Neuronal stem cell (in vitro differentiated cells): ENCODE data around the gene TSPAN17.
A peak's percentile ranks its signal among the peaks of the same experiment; 100 is the strongest.

Source experiments
- DNase-seq: peaks from one replicate; pipeline ENCODE4 v3.0.0-alpha.2; 2013; ENCODE audit warnings: low spot score
- H2AFZ ChIP-seq: one replicate; pipeline ENCODE4 v1.6.1; 2013; ENCODE audit warnings: mild to moderate bottlenecking, low read length, inconsistent platforms
- H2AK5ac ChIP-seq: 2 replicates; pipeline ENCODE4 v1.6.1; 2013; ENCODE audit warnings: low read depth, mild to moderate bottlenecking, inconsistent platforms, low read length, moderate library complexity, mixed read lengths
- H2BK120ac ChIP-seq: 2 replicates; pipeline ENCODE4 v1.6.1; 2013; ENCODE audit warnings: low read depth, mild to moderate bottlenecking, inconsistent platforms, low read length, moderate library complexity, mixed read lengths
- H2BK12ac ChIP-seq: one replicate; pipeline ENCODE4 v1.6.1; 2013; ENCODE audit warnings: low read length, inconsistent platforms
- H2BK15ac ChIP-seq: 2 replicates; pipeline ENCODE4 v1.6.1; 2013; ENCODE audit warnings: mild to moderate bottlenecking, low read length, inconsistent platforms, mixed read lengths
- H2BK5ac ChIP-seq: one replicate; pipeline ENCODE4 v1.6.1; 2013; ENCODE audit warnings: inconsistent platforms, mild to moderate bottlenecking, low read length, moderate library complexity
- H3K14ac ChIP-seq: one replicate; pipeline ENCODE4 v1.6.1; 2013; ENCODE audit warnings: low read length, inconsistent platforms
- H3K18ac ChIP-seq: 2 replicates; pipeline ENCODE4 v1.6.1; 2013; ENCODE audit warnings: low read length, inconsistent platforms
- H3K23ac ChIP-seq: 2 replicates; pipeline ENCODE4 v1.6.1; 2013; ENCODE audit warnings: low read depth, mild to moderate bottlenecking, mixed read lengths, low read length, inconsistent platforms; ENCODE audit not compliant: poor library complexity
- H3K27ac ChIP-seq: replicated peaks from 3 replicates; pipeline ENCODE4 v1.5.1; 2013; ENCODE audit warnings: low read length, inconsistent platforms
- H3K27me3 ChIP-seq, 3 experiments: 2 replicates each; pipeline ENCODE4 v1.6.1; 2013; ENCODE audit warnings: low read length in 3 of 3, mild to moderate bottlenecking in 2 of 3, inconsistent platforms in 1 of 3, low read depth in 1 of 3, mixed read lengths in 1 of 3, moderate library complexity in 1 of 3; ENCODE audit not compliant: control insufficient read depth in 3 of 3, insufficient read depth in 3 of 3
- H3K36me3 ChIP-seq, 2 donors: replicated peaks in 1 of 2; 2 replicates each; pipeline ENCODE4 v1.6.1; 2013; ENCODE audit warnings: low read length in 2 of 2; ENCODE audit not compliant: control insufficient read depth in 2 of 2, insufficient read depth in 2 of 2
- H3K4ac ChIP-seq: 2 replicates; pipeline ENCODE4 v1.6.1; 2013; ENCODE audit warnings: inconsistent platforms, mild to moderate bottlenecking, low read length, moderate library complexity
- H3K4me1 ChIP-seq, 2 donors: 1 replicate in 1 of 2; 2 replicates in 1 of 2; pipeline ENCODE4 v1.6.1; 2013; ENCODE audit warnings: low read length in 2 of 2, low read depth in 1 of 2; ENCODE audit not compliant: control insufficient read depth in 2 of 2, insufficient read depth in 1 of 2
- H3K4me2 ChIP-seq: one replicate; pipeline ENCODE4 v1.6.1; 2013; ENCODE audit warnings: mild to moderate bottlenecking, low read length, inconsistent platforms; ENCODE audit not compliant: insufficient read depth, poor library complexity, severe bottlenecking
- H3K4me3 ChIP-seq, 2 donors: 2 replicates each; pipeline ENCODE4 v1.5.1; 2013; ENCODE audit warnings: low read length in 2 of 2, mild to moderate bottlenecking in 2 of 2, inconsistent platforms in 1 of 2, moderate library complexity in 1 of 2
- H3K79me1 ChIP-seq: one replicate; pipeline ENCODE4 v1.6.1; 2013; ENCODE audit warnings: low read depth, mild to moderate bottlenecking, inconsistent platforms, low read length, moderate library complexity
- H3K9ac ChIP-seq: one replicate; pipeline ENCODE4 v1.6.1; 2013; ENCODE audit warnings: mild to moderate bottlenecking, low read depth, low read length, inconsistent platforms; ENCODE audit not compliant: poor library complexity
- H3K9me3 ChIP-seq, 2 donors: replicated peaks in 1 of 2; 2 replicates each; pipeline versions ENCODE3 to v1.6.1; 2013; ENCODE audit warnings: low read length in 2 of 2, mild to moderate bottlenecking in 2 of 2, inconsistent platforms in 1 of 2, low read depth in 1 of 2, mixed read lengths in 1 of 2, moderate library complexity in 1 of 2; ENCODE audit not compliant: control insufficient read depth in 2 of 2, insufficient read depth in 1 of 2
- H4K8ac ChIP-seq: one replicate; pipeline ENCODE4 v1.6.1; 2013; ENCODE audit warnings: low read depth, mild to moderate bottlenecking, inconsistent platforms, low read length, moderate library complexity
- H4K91ac ChIP-seq: one replicate; pipeline ENCODE4 v1.6.1; 2013; ENCODE audit warnings: low read length, low read depth, mild to moderate bottlenecking, inconsistent platforms; ENCODE audit not compliant: poor library complexity
- WGBS, 2 donors: extraction: QIAGEN DNeasy Blood & Tissue Kit; methylation state at CpG; one replicate each; pipeline ENCODE4 v1.1.7; 2013; ENCODE audit warnings: missing lambda C conversion rate in 2 of 2, mixed read lengths in 1 of 2; ENCODE audit not compliant: insufficient read length in 2 of 2, insufficient replicate concordance in 1 of 2; ENCODE audit errors: extremely low coverage in 2 of 2; 5-methylcytosine and 5-hydroxymethylcytosine counted together

Gene TSPAN17

GRCh38 chr5:176660530-176660859, 13.2 kb downstream of the TSPAN17 start:
- no CpG with 5 or more reads among the region's 1 CpG for WGBS, 2 donors
- Histone ChIP-seq H3K18ac (no peak overlapping the region), H3K4me1 (peaks cover 0 to 12% of the 10 kb centered on the region in 2 donors)

GRCh38 chr5:176660860-176661641, 13.8 kb downstream of the TSPAN17 start:
- Histone ChIP-seq H4K8ac (peak overlapping the region; percentile 70), H3K18ac (peak overlapping the region; percentile 83), H2AK5ac (peak overlapping the region; percentile 16), H3K4me2 (no peak overlapping the region), H3K14ac (no peak overlapping the region), H2BK5ac (no peak overlapping the region), H3K23ac (peak overlapping the region; percentile 25), H3K9me3 (no peaks in the 10 kb centered on the region), H3K4me3 (no peak overlapping the region), H3K4me1 (peaks cover 0 to 12% of the 10 kb centered on the region in 2 donors), H3K27ac (no peak overlapping the region), H2AFZ (no peak overlapping the region), H3K4ac (no peak overlapping the region), H3K9ac (no peak overlapping the region), H2BK120ac (no peak overlapping the region), H4K91ac (no peak overlapping the region), H3K27me3 (peaks cover 0 to 16% (median 0%) of the 10 kb centered on the region in 3 experiments), H2BK12ac (no peak overlapping the region), H3K36me3 (peaks cover 3 to 5% of the 10 kb centered on the region in 2 donors), H2BK15ac (no peak overlapping the region), H3K79me1 (no peaks in the 10 kb centered on the region)
- DNase-seq, result peak; percentile 85
- no CpG with 5 or more reads among the region's 33 CpGs for whole genome bisulfite sequencing, 2 donors

More at GRCh38 chr5:176660530-176660859, 13.2 kb downstream of the TSPAN17 start:
- H3K27ac ChIP-seq, result no peak overlapping the region
- H3K79me1 ChIP-seq, result no peaks in the 10 kb centered on the region
- no peak overlapping the region for H4K8ac ChIP-seq
- peaks cover 3 to 5% of the 10 kb centered on the region in 2 donors for H3K36me3 ChIP-seq
- H3K4me2 ChIP-seq, result no peak overlapping the region
- H2BK120ac ChIP-seq, result no peak overlapping the region
- H3K9ac ChIP-seq, result peak overlapping the region; percentile 44
- no peak overlapping the region for H2AK5ac ChIP-seq
- no peak overlapping the region for H2AFZ ChIP-seq
- no peak overlapping the region for H4K91ac ChIP-seq
- H2BK15ac ChIP-seq, result no peak overlapping the region
- H3K4me3 ChIP-seq, result no peak overlapping the region
- peaks cover 0 to 16% (median 0%) of the 10 kb centered on the region in 3 experiments for H3K27me3 ChIP-seq
- no peak overlapping the region for H3K4ac ChIP-seq
- H3K14ac ChIP-seq, result no peak overlapping the region
- no peak overlapping the region for H3K23ac ChIP-seq
- no peak overlapping the region for H2BK12ac ChIP-seq
- H3K9me3 ChIP-seq, result no peaks in the 10 kb centered on the region
- no peak overlapping the region for H2BK5ac ChIP-seq
- no peak for DNase-seq

GRCh38 chr5:176661676-176662075, 14.4 kb downstream of the TSPAN17 start:
- Histone ChIP-seq H3K79me1 (no peaks in the 10 kb centered on the region), H3K4ac (no peak overlapping the region), H3K4me3 (peak overlapping the region in 1 of 2 donors; percentile 13), H4K8ac (no peak overlapping the region), H3K9me3 (no peaks in the 10 kb centered on the region), H3K18ac (no peak overlapping the region), H2BK15ac (peak overlapping the region; percentile 17), H4K91ac (no peak overlapping the region), H3K4me1 (peaks cover 0 to 12% of the 10 kb centered on the region in 2 donors), H2BK5ac (no peak overlapping the region), H3K14ac (no peak overlapping the region), H2BK12ac (no peak overlapping the region), H3K27ac (no peak overlapping the region), H2BK120ac (no peak overlapping the region), H3K36me3 (peaks cover 3 to 4% of the 10 kb centered on the region in 2 donors), H3K27me3 (peaks cover 0 to 16% (median 0%) of the 10 kb centered on the region in 3 experiments), H3K23ac (no peak overlapping the region), H2AK5ac (no peak overlapping the region), H3K4me2 (no peak overlapping the region), H2AFZ (no peak overlapping the region), H3K9ac (no peak overlapping the region)
- DNase-seq, result no peak
- WGBS, 2 donors, result no CpG with 5 or more reads among the region's 10 CpGs

GRCh38 chr5:176662371-176663333, 15.4 kb downstream of the TSPAN17 start:
- Histone ChIP-seq H4K8ac (no peak overlapping the region), H3K9me3 (no peaks in the 10 kb centered on the region), H3K4ac (no peak overlapping the region), H3K4me1 (peaks cover 0 to 12% of the 10 kb centered on the region in 2 donors), H3K18ac (peak overlapping the region; percentile 9), H2BK120ac (no peak overlapping the region), H2BK12ac (no peak overlapping the region), H3K4me2 (no peak overlapping the region), H2BK15ac (no peak overlapping the region), H2BK5ac (no peak overlapping the region), H3K23ac (no peak overlapping the region), H3K14ac (peak overlapping the region; percentile 44), H3K27ac (no peak overlapping the region), H2AK5ac (peak overlapping the region; percentile 48), H3K9ac (no peak overlapping the region), H2AFZ (no peak overlapping the region), H3K27me3 (peaks cover 0 to 18% (median 0%) of the 10 kb centered on the region in 3 experiments), H3K4me3 (no peak overlapping the region), H3K79me1 (no peaks in the 10 kb centered on the region), H3K36me3 (no peaks in the 10 kb centered on the region), H4K91ac (no peak overlapping the region)
- no peak for DNase-seq
- WGBS, 2 donors, result no CpG with 5 or more reads among the region's 21 CpGs
